ENCODE results near the gene RSPH1.

DNA sequence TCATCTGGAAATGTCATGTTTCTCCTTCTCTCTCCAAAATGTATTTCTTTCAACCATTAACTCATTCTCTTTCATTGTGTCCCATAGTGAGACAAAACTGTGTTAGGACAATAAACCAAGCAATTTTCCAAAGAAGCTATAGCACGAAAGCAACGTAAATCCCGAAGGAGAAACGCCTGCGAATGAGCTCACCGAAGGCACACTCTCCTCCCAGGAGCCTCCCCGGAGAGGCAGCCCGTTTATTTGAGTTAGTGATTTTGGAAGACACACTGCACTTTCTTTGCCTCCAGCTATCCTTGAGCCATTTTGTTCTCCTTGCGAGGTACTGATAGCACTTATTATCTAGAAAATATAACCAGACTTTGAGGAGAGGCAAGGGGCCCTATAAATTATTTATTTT, 41.2 kb downstream of the RSPH1 start:
- TF ChIP-seq, protein P1, sequence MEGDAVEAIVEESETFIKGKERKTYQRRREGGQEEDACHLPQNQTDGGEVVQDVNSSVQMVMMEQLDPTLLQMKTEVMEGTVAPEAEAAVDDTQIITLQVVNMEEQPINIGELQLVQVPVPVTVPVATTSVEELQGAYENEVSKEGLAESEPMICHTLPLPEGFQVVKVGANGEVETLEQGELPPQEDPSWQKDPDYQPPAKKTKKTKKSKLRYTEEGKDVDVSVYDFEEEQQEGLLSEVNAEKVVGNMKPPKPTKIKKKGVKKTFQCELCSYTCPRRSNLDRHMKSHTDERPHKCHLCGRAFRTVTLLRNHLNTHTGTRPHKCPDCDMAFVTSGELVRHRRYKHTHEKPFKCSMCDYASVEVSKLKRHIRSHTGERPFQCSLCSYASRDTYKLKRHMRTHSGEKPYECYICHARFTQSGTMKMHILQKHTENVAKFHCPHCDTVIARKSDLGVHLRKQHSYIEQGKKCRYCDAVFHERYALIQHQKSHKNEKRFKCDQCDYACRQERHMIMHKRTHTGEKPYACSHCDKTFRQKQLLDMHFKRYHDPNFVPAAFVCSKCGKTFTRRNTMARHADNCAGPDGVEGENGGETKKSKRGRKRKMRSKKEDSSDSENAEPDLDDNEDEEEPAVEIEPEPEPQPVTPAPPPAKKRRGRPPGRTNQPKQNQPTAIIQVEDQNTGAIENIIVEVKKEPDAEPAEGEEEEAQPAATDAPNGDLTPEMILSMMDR (conservative IDR thresholded peaks at IDR 0.05; ENCODE audit: low read depth, low read length), result no peak
- TF ChIP-seq EZH2phosphoT487 (IDR thresholded peaks at IDR 0.05; ENCODE audit: borderline replicate concordance, low read length), result no peak
